NCI-H1105 treated with DMSO at 0.1 percent for 48 hours (cell line): Measurements from ENCODE around the gene TTF1.

ENCODE experiments used
- DNase-seq: peaks from one replicate; lab custom pipeline; 2025; lab: John Stamatoyannopoulos, UW

Gene TTF1

GRCh38 chr9:132366481-132366880, 40.2 kb downstream of the TTF1 start:
- no peak for DNase-seq

DNA sequence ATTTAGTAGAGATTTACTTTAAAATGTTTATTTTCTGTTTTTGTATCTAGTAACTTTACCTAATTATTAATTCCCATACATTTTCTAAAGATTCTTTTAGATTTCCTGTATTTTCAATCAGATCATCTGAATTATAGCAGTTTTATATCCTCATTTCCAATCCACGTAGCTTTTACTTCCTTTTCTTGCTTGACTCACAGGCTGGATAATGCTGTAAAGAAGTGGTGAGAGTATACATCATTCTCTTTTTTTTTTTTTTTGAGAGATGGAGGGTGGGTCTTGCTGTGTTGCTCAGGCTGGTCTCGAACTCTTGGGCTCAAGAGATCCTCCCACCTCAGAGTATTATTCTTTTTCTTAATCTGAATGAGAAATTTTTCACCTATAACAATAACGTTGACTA, 40.7 kb downstream of the TTF1 start:
- DNase-seq: no peak

- DNase-seq: no peak
Observed at GRCh38 chr9:132364068-132364467, 42.6 kb downstream of the TTF1 start.

- no peak for DNase-seq
Observed at GRCh38 chr9:132357764-132358163, 48.9 kb downstream of the TTF1 start.

- DNase-seq: no peak
Observed at GRCh38 chr9:132356324-132356924, 50.2 kb downstream of the TTF1 start.

GRCh38 chr9:132354637-132355355, 51.8 kb downstream of the TTF1 start, which contains the start of gene SETX:
Gene SETX, minus strand, starts transcription at chr9:132354986. Its CDS starts 5,558 bp downstream, at chr9:132349428.
- peak; percentile 94 for DNase-seq

DNA sequence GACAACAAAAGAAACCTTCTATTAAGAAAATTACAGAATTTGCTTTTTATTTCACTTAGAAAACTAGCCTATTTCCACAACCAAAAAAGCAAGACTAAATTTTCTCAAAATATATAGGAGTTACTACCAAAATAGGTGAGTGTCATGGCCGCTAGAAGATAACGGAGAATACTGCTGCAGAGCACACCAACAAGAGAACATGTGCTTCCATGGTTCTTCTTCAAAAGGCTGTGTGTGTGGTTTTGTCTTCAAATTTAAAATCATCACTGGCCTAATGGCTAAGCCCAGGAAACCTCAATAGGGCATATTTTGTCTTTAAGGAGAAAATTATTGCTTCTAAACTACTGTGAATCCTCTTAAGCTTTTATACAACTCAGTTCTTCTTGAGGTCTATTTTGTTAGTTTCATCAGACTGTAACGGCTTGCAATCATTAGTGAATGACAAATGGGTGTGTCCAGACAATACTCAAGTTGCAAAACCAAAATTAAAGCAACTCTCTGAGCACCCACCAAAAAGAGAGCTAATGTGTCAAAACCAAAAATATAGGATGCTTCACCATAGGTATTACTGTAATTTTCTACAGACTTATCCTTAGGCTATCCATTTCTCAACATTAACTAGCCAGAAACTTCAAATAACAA, 55.1 kb downstream of the TTF1 start:
- no peak for DNase-seq

DNA sequence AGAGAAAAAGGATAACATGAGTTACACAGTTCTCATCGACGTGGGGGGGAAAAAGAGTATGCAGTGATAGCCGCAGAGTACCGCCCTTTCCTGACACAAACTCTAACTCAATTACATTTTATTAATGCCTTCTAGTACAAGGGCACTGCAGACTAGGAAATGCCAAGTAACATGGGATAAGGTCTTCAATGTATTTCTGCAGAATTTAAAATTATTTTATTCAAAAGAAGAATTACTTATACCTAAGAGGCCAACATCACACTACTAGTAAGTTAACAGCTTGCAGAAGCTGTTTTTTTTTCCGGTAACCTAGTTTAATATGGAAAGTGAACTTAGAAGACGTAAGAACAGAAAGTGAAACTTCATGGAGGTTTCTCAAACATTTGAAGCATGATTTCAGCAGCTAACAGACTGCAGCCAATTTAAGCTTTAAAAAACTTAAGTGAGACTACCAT, 55.8 kb downstream of the TTF1 start:
- no peak for DNase-seq

- no peak for DNase-seq
Observed at GRCh38 chr9:132348676-132349075, 58.0 kb downstream of the TTF1 start.

GRCh38 chr9:132346177-132346576, 60.5 kb downstream of the TTF1 start:
- no peak for DNase-seq

DNA sequence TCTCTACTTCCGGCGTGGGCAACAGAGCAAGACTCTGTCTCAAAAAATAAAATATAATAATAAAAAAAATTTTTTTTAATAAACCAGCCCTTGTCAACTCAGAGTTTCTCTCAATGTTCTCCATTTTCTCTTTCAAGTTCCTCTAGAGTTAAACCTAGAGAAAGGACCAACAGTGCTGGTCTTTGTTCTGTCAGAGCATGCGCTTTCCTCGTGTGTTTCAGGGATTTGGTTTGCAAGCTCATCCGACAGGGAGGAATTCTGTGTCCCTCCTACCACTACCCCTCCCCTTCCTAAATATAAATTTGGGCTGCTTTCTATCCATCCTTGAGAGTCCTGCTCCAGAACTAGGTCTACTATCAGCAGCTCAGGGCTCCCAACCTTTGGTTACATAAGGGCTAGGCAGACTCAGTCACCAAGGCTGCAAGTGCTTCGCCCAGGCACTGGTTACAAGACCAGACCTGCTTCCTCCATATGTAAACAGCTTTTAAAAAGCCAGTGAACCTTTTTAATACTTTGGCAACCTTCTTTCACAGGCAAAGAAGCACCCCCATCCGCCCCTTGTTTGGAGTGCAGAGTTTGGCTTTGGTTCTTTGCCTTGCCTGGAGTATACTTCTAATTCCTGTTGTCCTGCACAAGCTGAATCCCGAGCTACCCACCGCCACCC, 65.3 kb downstream of the TTF1 start:
- DNase-seq: peak; percentile 12

DNA sequence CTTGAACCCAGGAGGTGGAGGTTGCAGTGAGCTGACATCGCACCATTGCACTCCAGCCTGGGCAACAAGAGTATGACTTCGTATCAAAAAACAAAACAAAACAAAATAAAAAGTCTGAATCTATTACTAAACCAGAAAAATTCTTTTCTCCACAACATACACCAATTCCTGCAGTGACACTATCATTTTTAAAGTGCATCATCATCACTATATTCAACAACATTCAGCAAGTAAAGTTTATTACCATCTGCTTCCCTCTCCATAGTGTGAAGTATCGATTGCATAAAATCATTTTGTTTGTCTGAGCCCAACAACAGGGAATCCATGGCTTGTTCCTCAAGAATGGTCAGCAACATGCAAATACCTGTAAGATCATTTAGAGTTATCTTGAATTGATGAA, 72.3 kb downstream of the TTF1 start:
- no peak for DNase-seq

- no peak for DNase-seq
Observed at GRCh38 chr9:132333556-132333955, 73.1 kb downstream of the TTF1 start.

- DNase-seq: no peak
Observed at GRCh38 chr9:132328580-132328979, 78.1 kb downstream of the TTF1 start.

- DNase-seq: no peak
Observed at GRCh38 chr9:132327537-132327936, 79.1 kb downstream of the TTF1 start.
